Stimulated activated CD8-positive, alpha-beta memory T cell treated with anti-CD3 and anti-CD28 coated beads, Interleukin-12 subunit alpha, Interleukin-12 subunit beta, amount 100 ng/mL, for 4 hours (primary cell): ENCODE results near the gene BUD31.
"Not testable (repeated sequence)": the region's sequence is repeated elsewhere in the genome, so short reads cannot be mapped to it uniquely, and the experiment has no call there.

ENCODE experiments used
- DNase-seq: peaks from one replicate; pipeline ENCODE4 v3.0.0-alpha.2; 2020; ENCODE audit warnings: low read depth

Gene BUD31

DNA sequence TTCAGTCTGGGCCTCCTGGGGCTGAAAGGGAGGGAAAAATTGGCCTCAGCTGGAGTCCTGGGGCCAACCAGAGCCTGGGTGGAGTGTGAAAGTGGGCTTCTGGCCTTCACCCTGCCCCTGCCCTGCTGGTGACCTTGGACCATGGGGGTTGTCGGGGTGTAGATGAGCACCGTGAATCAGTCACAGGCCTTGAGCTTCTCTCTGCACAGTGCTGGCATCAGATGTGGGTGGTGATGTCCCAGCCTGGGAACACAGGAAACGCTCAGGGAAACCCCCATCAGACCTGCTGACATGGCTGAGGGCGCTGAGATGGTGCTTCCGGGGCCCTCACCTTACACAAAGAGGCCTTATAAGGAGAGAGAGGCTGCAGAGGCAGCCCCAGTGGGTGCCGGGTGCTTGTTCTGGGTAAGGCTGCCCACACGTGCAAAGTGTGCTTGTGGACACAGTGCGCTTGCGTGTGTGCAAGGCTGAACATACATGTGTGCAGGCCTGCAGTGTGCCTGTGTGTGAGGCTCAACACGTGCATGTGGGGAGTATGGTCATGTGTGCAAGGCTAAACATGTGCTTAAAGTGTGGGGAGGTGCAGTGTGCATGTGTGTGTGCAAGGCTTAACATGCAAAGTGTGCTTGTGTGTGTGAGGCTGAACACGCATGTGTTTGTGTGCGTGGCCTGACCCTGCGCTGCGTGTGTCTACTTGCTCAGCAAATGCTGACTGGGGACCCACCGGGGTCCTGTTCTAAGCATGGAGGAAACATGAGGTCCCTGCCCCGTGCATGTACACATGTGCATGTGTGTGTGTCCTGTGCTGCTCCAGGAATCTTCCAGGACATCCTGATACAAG is 27.7 kb upstream of the BUD31 start:
- DNase-seq, result peak; percentile 77

DNA sequence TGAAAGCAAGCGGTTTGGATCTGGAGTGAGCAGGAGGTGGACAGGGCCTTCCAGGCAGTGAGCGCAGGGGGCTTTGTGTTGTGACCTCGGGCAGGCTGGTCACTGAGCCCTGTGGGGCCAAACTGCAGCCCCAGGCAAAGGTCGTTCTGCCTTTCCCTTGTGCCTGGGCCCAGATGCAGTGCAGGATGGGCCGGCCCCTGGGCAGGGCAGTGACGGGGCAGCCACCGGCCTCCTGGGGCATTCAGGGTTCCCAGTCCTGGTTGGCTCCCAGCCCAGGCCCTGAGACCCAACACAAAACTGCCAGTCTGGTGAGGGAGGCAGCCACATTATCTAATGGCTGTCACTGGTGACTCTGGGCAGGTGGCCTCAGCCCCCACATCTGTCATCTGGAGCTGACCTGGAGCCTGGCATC is 27.1 kb upstream of the BUD31 start:
- no peak for DNase-seq

- DNase-seq, result no peak
These were observed 25.6 kb upstream of the BUD31 start for GRCh38 chr7:99383203-99383602.

DNA sequence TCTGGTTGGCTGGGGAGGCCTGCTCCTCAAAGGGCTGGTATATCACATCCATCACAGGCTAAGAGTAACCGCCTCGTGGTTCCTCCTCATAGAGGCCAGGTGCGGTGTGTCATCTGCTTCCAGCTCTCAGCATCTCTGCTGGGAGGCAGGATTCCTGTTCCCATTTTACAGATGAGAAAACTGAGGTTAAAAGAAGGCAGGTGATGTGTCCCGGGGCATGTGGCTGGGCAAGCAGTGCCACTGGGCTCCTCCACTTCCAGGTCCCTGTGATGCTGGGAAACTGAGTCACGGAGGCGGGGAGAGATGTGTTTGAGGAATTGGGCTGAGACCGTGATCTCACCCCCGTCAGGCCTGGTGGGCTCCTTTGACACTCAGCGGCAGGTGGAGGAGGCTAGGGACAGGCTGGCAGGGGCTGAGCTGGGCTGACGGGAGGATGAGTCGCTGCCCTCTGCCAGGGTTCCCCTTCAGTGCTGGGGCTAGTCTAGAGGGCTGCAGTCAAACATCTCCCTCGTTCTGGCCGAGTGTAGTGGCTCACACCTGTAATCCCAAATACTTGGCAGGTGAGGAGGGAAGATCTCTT is 24.9 kb upstream of the BUD31 start:
- no peak for DNase-seq

- DNase-seq, result no peak
These were observed 24.2 kb upstream of the BUD31 start for GRCh38 chr7:99384523-99384922.

DNA sequence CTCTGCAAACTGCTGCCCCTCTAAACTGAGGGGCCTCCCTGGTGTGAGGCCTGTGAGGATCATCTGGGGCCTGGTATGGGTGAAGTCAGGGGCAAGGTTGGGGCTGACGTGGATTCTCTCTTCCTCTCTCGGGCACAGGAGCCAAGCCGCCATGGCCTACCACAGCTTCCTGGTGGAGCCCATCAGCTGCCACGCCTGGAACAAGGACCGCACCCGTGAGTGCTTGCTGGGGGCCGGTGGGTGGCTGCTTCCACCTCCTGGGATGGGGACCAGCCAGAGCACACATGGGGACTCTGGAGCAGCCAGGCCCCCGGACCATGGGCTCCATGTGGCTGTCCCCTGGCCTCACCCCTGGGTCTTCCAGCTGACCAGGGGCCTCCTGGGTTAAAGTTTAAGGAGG is 23.2 kb upstream of the BUD31 start:
- DNase-seq, result no peak

DNA sequence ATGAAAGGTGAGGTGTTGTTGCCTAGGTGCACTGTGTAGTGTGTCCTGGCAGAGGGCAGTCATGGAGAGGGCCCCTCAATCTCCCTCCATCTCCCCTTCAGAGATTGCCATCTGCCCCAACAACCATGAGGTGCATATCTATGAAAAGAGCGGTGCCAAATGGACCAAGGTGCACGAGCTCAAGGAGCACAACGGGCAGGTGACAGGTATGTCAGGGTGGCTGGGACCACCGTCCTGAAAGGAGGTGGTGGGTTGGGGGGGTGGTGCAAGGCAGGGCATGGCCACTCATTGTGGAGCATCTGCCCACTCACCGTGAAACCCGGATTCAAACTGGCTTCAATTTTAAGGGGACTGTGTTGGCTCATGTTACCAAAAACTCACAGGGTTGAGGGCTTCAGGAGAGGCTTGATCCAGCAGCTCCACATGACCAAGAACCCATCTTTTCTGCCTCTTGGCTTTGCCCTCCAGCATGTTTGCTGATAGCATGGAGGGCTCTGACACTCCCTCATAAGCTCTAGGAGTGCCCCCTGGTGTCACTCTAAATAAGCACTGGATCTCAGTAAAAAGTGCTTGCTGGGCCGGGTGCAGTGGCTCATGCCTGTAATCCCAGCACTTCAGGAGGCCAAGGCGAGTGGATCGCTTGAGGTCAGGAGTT is 22.1 kb upstream of the BUD31 start:
- no peak for DNase-seq

- DNase-seq, result not testable (repeated sequence)
These were observed 21.5 kb upstream of the BUD31 start for GRCh38 chr7:99387239-99387635.

GRCh38 chr7:99387912-99388311 is 20.9 kb upstream of the BUD31 start:
- DNase-seq, result no peak

GRCh38 chr7:99389772-99390171 is 19.0 kb upstream of the BUD31 start:
- DNase-seq, result no peak

DNA sequence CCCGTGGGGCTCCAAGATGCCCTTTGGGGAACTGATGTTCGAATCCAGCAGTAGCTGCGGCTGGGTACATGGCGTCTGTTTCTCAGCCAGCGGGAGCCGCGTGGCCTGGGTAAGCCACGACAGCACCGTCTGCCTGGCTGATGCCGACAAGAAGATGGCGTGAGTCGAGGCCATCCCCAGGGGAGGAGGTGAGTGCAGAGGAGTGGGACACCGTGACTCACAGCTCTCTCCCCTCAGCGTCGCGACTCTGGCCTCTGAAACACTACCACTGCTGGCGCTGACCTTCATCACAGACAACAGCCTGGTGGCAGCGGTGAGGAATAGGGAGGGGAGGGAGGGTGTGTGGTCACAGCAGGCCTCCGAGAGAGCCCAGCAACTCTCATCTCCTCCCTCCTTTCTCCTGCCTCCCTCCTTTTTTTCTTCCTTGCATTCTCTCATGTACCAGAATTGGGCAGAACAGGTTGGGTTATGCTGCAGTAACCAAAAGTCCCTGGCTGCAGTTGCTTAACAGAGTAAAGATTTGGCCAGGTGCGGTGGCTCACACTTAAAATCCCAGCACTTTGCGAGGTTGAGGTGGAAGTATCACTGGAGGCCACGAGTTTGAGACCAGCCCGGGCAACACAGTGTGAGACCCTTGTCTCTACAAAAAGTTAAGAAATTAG is 17.7 kb upstream of the BUD31 start:
- DNase-seq, result no peak

GRCh38 chr7:99392046-99392445 is 16.7 kb upstream of the BUD31 start:
- DNase-seq, result no peak

DNA sequence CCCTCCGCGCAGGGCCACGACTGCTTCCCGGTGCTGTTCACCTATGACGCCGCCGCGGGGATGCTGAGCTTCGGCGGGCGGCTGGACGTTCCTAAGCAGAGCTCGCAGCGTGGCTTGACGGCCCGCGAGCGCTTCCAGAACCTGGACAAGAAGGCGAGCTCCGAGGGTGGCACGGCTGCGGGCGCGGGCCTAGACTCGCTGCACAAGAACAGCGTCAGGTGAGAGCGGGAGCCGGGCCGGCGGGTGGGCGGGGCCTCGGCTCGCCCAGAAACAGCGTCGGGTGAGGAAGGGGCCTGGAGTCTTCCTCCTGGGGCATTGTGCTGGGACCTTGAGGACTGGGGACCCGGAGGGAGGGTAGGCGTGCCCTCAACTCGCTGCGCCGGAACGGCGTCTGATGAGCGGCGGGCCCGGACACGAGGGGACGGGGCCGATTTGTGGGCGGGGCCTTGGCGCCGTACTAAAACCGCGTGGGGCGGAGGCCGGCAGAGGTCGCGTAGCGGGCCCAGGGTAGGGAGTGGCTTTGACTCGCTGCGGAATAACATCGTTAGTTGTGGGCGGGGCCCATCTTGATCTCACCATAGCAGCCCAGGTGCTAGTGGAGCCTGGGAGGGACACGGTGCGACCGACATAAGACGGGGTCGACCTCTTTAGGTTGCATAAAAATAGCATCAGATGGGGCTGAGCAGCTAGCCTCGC is 16.0 kb upstream of the BUD31 start:
- peak; percentile 72 for DNase-seq

DNA sequence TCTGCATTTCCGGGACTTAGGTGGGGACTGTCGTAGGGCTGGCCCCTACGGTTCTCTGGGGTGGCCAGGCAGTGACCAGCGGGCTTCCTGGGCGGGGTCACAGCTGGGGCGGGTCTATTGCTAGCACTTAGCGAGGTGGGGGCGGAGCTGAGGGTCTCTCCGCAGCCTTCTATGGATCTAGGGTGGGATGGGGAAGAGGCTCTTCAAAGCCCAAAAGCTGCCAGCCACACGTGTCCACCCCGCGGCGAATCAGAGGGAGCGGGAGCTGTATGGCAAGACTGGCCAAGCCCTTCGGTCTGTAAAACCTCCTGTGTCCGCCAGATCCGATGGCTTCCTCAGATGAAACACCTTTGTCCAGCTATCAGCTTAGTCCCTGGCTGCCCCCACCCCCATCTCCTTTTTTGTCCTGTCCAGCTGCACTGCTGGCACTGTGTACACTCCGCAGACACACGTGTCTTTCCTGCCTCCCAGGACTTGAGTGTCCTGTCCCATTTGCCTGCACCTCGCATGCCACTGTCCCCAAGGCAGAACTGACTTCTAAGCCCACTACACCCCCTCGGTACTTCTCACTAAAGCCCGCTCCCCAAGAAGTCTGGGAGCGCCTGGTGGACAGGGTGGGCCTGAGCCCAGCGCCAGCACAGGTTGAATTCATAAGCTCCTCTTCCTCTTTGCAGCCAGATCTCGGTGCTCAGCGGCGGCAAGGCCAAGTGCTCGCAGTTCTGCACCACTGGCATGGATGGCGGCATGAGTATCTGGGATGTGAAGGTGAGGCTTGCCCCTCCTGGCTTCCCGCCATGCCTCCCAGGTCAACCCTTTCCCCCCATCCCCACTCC is 15.2 kb upstream of the BUD31 start:
- DNase-seq, result no peak

DNA sequence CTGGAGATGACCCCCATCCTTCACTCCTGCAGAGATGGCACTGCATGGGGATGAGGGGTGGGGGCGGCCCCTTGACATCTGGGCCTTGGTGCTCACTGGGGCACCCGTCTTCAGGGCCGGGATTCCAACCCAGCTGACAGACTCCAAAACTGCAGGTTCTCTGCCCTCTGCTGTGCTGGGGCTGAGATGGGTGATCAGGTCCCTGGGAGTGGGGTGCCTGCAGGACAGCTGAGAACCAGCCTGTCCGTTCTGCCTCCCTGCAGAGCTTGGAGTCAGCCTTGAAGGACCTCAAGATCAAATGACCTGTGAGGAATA is 14.6 kb upstream of the BUD31 start:
- DNase-seq, result no peak

DNA sequence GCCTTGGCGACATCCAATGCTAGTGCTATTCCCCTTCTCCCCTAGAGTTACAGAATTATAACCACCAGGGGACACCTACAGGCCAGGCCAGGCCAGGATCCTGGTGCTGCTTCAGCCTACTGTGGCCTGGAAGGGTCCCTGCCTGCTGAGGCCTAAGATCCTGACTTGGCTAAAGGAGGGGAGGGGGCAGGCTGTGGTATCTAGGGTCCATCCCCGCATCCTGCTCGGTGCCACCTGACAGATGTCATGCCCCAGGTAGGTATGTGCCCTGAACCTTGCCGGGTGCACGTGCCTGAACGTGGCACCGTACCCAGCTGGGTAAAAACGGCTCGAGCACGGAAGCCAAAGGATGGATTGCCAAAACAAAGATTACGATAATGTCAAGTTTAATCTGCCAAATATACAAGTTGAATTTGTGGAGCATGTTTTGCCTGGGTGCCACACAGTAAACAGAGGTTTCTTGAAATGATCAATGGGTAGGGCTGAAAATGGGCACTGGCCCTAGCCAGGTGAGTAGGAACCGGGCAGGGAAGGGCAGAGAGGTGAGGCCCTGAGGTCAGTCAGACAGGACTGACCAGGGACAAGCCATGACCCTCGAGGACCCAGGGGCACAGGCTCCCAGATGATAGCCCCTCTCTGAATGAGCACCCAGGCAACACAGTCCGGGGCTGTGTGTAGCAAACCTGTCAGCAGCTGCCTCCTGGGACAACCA is 13.0 kb upstream of the BUD31 start:
- DNase-seq, result no peak

- DNase-seq, result no peak
These were observed 12.1 kb upstream of the BUD31 start for GRCh38 chr7:99396418-99397296.

DNA sequence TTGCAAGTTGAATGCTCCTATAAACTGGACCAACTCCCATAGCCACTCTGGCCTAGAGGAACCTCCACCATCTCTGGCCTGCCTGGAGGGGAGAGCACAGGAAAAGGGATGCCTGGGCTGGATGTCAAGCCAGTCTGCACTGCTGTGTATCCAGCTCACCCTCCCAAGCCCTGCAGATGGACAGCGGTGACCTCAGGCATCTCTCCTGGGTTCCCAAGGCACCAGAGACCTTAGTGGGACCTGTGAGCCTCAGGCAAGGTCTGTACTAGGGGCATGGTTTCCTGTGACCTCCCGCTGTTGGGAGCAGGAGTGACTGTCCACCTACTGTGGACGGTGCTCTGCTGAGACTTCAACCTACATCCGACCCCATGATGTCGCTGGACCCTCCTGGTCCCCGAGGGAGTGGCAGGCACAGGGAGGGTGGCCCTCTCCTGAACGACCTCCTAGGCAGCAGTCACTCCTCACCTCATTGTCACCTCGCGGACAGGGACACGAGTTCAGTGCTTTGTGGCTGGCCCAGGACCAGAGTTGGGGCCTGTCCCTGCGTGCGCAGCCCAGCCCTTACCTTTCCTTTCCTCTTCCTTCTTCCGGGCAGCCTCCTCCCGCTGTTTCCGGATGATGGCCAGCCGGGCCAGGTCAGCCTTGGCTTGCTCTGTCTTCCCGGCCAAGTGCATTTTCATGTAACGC is 11.3 kb upstream of the BUD31 start:
- no peak for DNase-seq

- DNase-seq, result no peak
These were observed 9.8 kb upstream of the BUD31 start for GRCh38 chr7:99398891-99399445.
